GM18909 (cell line): ENCODE results near the gene ABCA2.

ENCODE experiments used
- ATAC-seq: cut with Tn5 transposase; IDR thresholded peaks from one replicate; pipeline ENCODE4 v1.9.1; 2021; ENCODE audit warnings: mild to moderate bottlenecking; ENCODE audit not compliant: unreplicated experiment, poor library complexity

The ABCA2 gene

GRCh38 chr9:136983656-136984314 is 44.3 kb downstream of the ABCA2 start:
- no peak for ATAC-seq

GRCh38 chr9:136983167-136983566 is 44.9 kb downstream of the ABCA2 start:
- ATAC-seq, result no peak

GRCh38 chr9:136982232-136983051 is 45.6 kb downstream of the ABCA2 start, which contains the start of gene LCNL1:
Gene LCNL1, plus strand, starts transcription at chr9:136982993. Its CDS starts 594 bp downstream, at chr9:136983587.
- no peak for ATAC-seq

GRCh38 chr9:136981588-136982231 is 46.3 kb downstream of the ABCA2 start:
- ATAC-seq, result no peak

GRCh38 chr9:136980669-136981478 is 47.2 kb downstream of the ABCA2 start:
- no peak for ATAC-seq

GRCh38 chr9:136979769-136980587 is 48.1 kb downstream of the ABCA2 start:
- ATAC-seq, result no peak

- ATAC-seq, result no peak
Observed at GRCh38 chr9:136978865-136979544, 49.0 kb downstream of the ABCA2 start.

- ATAC-seq, result no peak
Observed at GRCh38 chr9:136978073-136978864, 49.8 kb downstream of the ABCA2 start.

- no peak for ATAC-seq
Observed at GRCh38 chr9:136977649-136978072, 50.4 kb downstream of the ABCA2 start.

- ATAC-seq, result no peak
Observed at GRCh38 chr9:136977223-136977622, 50.8 kb downstream of the ABCA2 start, which contains the start of gene PTGDS. Gene PTGDS, plus strand, starts transcription at chr9:136977504. Its CDS starts 75 bp downstream, at chr9:136977579.

GRCh38 chr9:136975644-136976043 is 52.4 kb downstream of the ABCA2 start:
- ATAC-seq, result no peak

- ATAC-seq, result no peak
Observed at GRCh38 chr9:136974817-136975535, 53.1 kb downstream of the ABCA2 start.

- no peak for ATAC-seq
Observed at GRCh38 chr9:136973618-136974617, 54.1 kb downstream of the ABCA2 start.

- no peak for ATAC-seq
Observed at GRCh38 chr9:136972743-136973142, 55.3 kb downstream of the ABCA2 start.

- no peak for ATAC-seq
Observed at GRCh38 chr9:136972335-136972734, 55.7 kb downstream of the ABCA2 start.

- no peak for ATAC-seq
Observed at GRCh38 chr9:136971746-136972145, 56.3 kb downstream of the ABCA2 start.
